Endothelial cell of umbilical vein (primary cell): Measurements from ENCODE around the gene SH3RF3. TPM values are rescaled to one million over a fixed set of nuclear protein-coding genes. Genes with fewer than 3 reads are reported as not detected.

Experiments used
- BruUV-seq: library from RNA; stranded (reverse); fragments of 400-500 nt; replicated peaks from 2 replicates; lab custom pipeline; 2021; lab: Mats Ljungman, UMichigan
- CTCF ChIA-PET: fragments of 300-600, 350-600 bp; sonication (Branson Sonifier 250); formaldehyde crosslinking; loops from one replicate; lab custom pipeline; 2021; ENCODE audit warnings: antibody characterized with exemption, inconsistent platforms; lab: Charles Lee
- POLR2A ChIA-PET: fragments of 300-600, 350-600 bp; sonication (Branson Sonifier 250); formaldehyde crosslinking; loops from one replicate; lab custom pipeline; 2021; ENCODE audit warnings: antibody characterized with exemption, inconsistent platforms; lab: Charles Lee
- DNase-seq: peaks from one replicate; pipeline ENCODE4 v3.0.0-alpha.2; 2011; ENCODE audit warnings: low read depth, low spot score
- FAIRE-seq: peaks from 2 replicates; lab custom pipeline; 2011; peaks lifted over from hg19 to GRCh38; lab: Jason Lieb, UNC
- H2AFZ ChIP-seq: 2 replicates; pipeline ENCODE4 v1.6.0; 2012; ENCODE audit warnings: low read depth, low read length, control low read depth, inconsistent platforms
- H3K27ac ChIP-seq: 2 replicates; pipeline ENCODE4 v1.5.1; 2011; ENCODE audit warnings: low read depth, mild to moderate bottlenecking, control low read depth, low read length, moderate library complexity; ENCODE audit not compliant: insufficient read depth
- H3K27me3 ChIP-seq, 2 experiments: 2 replicates each; pipeline versions ENCODE4 v1.6.0 to v1.6.1; 2011; ENCODE audit warnings: low read length in 2 of 2, mixed read lengths in 1 of 2; ENCODE audit not compliant: control insufficient read depth in 2 of 2, insufficient read depth in 2 of 2
- H3K36me3 ChIP-seq, 2 experiments: 2 replicates in 1 of 2; 3 replicates in 1 of 2; pipeline ENCODE4 v1.5.1; 2011; ENCODE audit warnings: low read length in 2 of 2, mild to moderate bottlenecking in 1 of 2, moderate library complexity in 1 of 2; ENCODE audit not compliant: control insufficient read depth in 2 of 2, insufficient read depth in 2 of 2; ENCODE audit errors: extremely low read depth in 1 of 2
- H3K4me1 ChIP-seq: 3 replicates; pipeline ENCODE4 v1.5.1; 2011; ENCODE audit warnings: mild to moderate bottlenecking, low read length; ENCODE audit not compliant: control insufficient read depth, insufficient read depth; ENCODE audit errors: extremely low read depth
- H3K4me2 ChIP-seq: 2 replicates; pipeline ENCODE4 v1.6.1; 2011; ENCODE audit warnings: low read length, control low read depth, mixed read lengths; ENCODE audit not compliant: insufficient read depth
- H3K4me3 ChIP-seq, 3 experiments: fragments of 200-600 bp in 1 of 3; sonication (generic), shearing (Covaris generic) in 1 of 3; replicated peaks in 1 of 3; 2 replicates each; pipeline ENCODE4 v1.5.1; 2011 to 2016; ENCODE audit warnings: control low read depth in 3 of 3, low read length in 3 of 3, mild to moderate bottlenecking in 2 of 3, inconsistent platforms in 1 of 3, low read depth in 1 of 3, moderate library complexity in 1 of 3; ENCODE audit not compliant: insufficient read depth in 1 of 3
- H3K79me2 ChIP-seq: 2 replicates; pipeline ENCODE4 v1.6.0; 2012; ENCODE audit warnings: low read length, inconsistent platforms; ENCODE audit not compliant: control insufficient read depth, insufficient read depth
- H3K9ac ChIP-seq: replicated peaks from 2 replicates; pipeline ENCODE3; 2011; ENCODE audit warnings: low read length, control low read depth; ENCODE audit not compliant: insufficient read depth; ENCODE audit errors: extremely low read depth
- H3K9me1 ChIP-seq: replicated peaks from 3 replicates; pipeline ENCODE4 v1.6.0; 2011; ENCODE audit warnings: mild to moderate bottlenecking, low read length; ENCODE audit not compliant: control insufficient read depth, insufficient read depth; ENCODE audit errors: extremely low read depth
- H3K9me3 ChIP-seq: replicated peaks from 2 replicates; pipeline ENCODE4 v1.5.1; 2012; ENCODE audit warnings: low read length, inconsistent platforms; ENCODE audit not compliant: control insufficient read depth, insufficient read depth
- H4K20me1 ChIP-seq: replicated peaks from 2 replicates; pipeline ENCODE3; 2011; ENCODE audit warnings: mild to moderate bottlenecking, low read length; ENCODE audit not compliant: control insufficient read depth, insufficient read depth; ENCODE audit errors: extremely low read depth
- EZH2 ChIP-seq: IDR thresholded peaks from 2 replicates; pipeline ENCODE4 v1.6.1; 2012; ENCODE audit warnings: borderline replicate concordance, low read depth, mild to moderate bottlenecking, moderate library complexity, low read length, inconsistent platforms; ENCODE audit not compliant: severe bottlenecking
- FOS ChIP-seq: IDR thresholded peaks from 2 replicates; pipeline ENCODE4 v1.6.1; 2011; ENCODE audit warnings: mild to moderate bottlenecking, low read length, moderate library complexity, borderline replicate concordance; ENCODE audit not compliant: insufficient read depth
- GATA2 ChIP-seq: IDR thresholded peaks from 2 replicates; pipeline ENCODE4 v1.7.0; 2011; ENCODE audit warnings: low read depth, mild to moderate bottlenecking, moderate library complexity, mixed read lengths, low read length; ENCODE audit not compliant: insufficient read length, insufficient read depth
- JUN ChIP-seq: IDR thresholded peaks from 2 replicates; pipeline ENCODE4 v1.6.1; 2011; ENCODE audit warnings: borderline replicate concordance, low read depth; ENCODE audit not compliant: insufficient read length, insufficient read depth
- MYC ChIP-seq: IDR thresholded peaks from one replicate; pipeline ENCODE4 v1.6.1; 2011; ENCODE audit warnings: mild to moderate bottlenecking, low read depth, low read length
- POLR2A ChIP-seq: IDR thresholded peaks from 2 replicates; pipeline ENCODE4 v1.6.1; 2012; ENCODE audit warnings: low read depth, mild to moderate bottlenecking, control low read depth, low read length
- POLR2AphosphoS5 ChIP-seq: IDR thresholded peaks from 2 replicates; pipeline ENCODE4 v1.6.1; 2012; ENCODE audit warnings: low read depth, mild to moderate bottlenecking, control low read depth, low read length, moderate library complexity; ENCODE audit not compliant: insufficient read depth
- dilution Hi-C: fragments of 300-500 bp; cut with MboI; formaldehyde crosslinking; loops from one replicate; pipeline ENCODE4 v1.15.0; 2019; ENCODE audit warnings: low sequenced_read_pairs; ENCODE audit not compliant: extremely low pct_ligation_motif_present
- intact Hi-C: fragments of 100-400 bp; cut with micrococcal nuclease; formaldehyde crosslinking; loops from one replicate; pipeline ENCODE4 v1.10.0; 2022
- polyA plus RNA-seq, 4 experiments: library from polyadenylated mRNA; depleted of rRNA in 3 of 4; stranded (reverse) in 3 of 4; unstranded in 1 of 4; fragments of >200 nt; gene quantifications; 2 replicates each; pipeline versions ENCODE4 v1.2.1 to v1.2.3, GENCODE V29; 2011 to 2012; ENCODE audit warnings: missing spikeins in 1 of 4
- total RNA-seq: library from RNA; stranded (reverse); gene quantifications from 2 replicates; pipeline ENCODE4 v1.2.3, GENCODE V29; 2021
- TF ChIP-seq, protein P1 (sequence below): IDR thresholded peaks from 2 replicates; pipeline ENCODE4 v1.6.1; 2011; ENCODE audit not compliant: insufficient read depth, insufficient read length
- TF ChIP-seq, protein P2 (sequence below), 2 donors: IDR thresholded peaks; 1 replicate in 1 of 2; 2 replicates in 1 of 2; pipeline ENCODE4 v1.5.1; 2011; ENCODE audit warnings: low read length in 2 of 2, mild to moderate bottlenecking in 2 of 2, moderate library complexity in 2 of 2, control low read depth in 1 of 2, inconsistent platforms in 1 of 2, low read depth in 1 of 2; ENCODE audit not compliant: insufficient read depth in 1 of 2; ENCODE audit errors: extremely low read depth in 1 of 2

Gene SH3RF3
- total and polyA plus RNA-seq, 2 donors (not counting 3 experiments of a cell fraction or from before 2014, with no cell fraction given) = 3.8 to 14.7 TPM

GRCh38 chr2:109255654-109256053 is 126.6 kb downstream of the SH3RF3 start:
- H3K9me3 ChIP-seq = no peaks in the 10 kb centered on the region
- no peak overlapping the region for H2AFZ ChIP-seq
- intact Hi-C loops (no loop called here), dilution Hi-C loops (no loop called here)
- H3K9ac ChIP-seq = no peak overlapping the region
- H3K9me1 ChIP-seq = no peaks in the 10 kb centered on the region
- CTCF ChIA-PET = interaction anchor here (0.5 to 1.1 kb wide), 3 partner anchors 12 to 405 kb away, joined by 3 to 4 read pairs (median 3); no protein-coding TSS in a partner anchor
- no peaks in the 10 kb centered on the region for H4K20me1 ChIP-seq
- no peaks in the 10 kb centered on the region for H3K36me3 ChIP-seq
- TF ChIP-seq GATA2 (no peak), MYC (no peak), POLR2A (no peak), EZH2 (no peak), POLR2AphosphoS5 (no peak), JUN (no peak), FOS (no peak)
- TF ChIP-seq, protein P1, sequence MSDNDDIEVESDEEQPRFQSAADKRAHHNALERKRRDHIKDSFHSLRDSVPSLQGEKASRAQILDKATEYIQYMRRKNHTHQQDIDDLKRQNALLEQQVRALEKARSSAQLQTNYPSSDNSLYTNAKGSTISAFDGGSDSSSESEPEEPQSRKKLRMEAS = no peak
- TF ChIP-seq, protein P2, sequence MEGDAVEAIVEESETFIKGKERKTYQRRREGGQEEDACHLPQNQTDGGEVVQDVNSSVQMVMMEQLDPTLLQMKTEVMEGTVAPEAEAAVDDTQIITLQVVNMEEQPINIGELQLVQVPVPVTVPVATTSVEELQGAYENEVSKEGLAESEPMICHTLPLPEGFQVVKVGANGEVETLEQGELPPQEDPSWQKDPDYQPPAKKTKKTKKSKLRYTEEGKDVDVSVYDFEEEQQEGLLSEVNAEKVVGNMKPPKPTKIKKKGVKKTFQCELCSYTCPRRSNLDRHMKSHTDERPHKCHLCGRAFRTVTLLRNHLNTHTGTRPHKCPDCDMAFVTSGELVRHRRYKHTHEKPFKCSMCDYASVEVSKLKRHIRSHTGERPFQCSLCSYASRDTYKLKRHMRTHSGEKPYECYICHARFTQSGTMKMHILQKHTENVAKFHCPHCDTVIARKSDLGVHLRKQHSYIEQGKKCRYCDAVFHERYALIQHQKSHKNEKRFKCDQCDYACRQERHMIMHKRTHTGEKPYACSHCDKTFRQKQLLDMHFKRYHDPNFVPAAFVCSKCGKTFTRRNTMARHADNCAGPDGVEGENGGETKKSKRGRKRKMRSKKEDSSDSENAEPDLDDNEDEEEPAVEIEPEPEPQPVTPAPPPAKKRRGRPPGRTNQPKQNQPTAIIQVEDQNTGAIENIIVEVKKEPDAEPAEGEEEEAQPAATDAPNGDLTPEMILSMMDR (IDR thresholded peaks at IDR 0.05; ENCODE audit: extremely low read depth in 1 of 2, insufficient read depth in 1 of 2, low read depth in 1 of 2, low read length in 2 of 2) = no peak
- H3K4me3 ChIP-seq = no peak overlapping the region
- peaks cover 5% of the 10 kb centered on the region for H3K4me1 ChIP-seq
- DNase-seq (no peak), FAIRE-seq (peak; percentile 74)
- POLR2A ChIA-PET = no interaction called here
- H3K27me3 ChIP-seq = no peaks in the 10 kb centered on the region
- H3K79me2 ChIP-seq = peaks cover 4% of the 10 kb centered on the region
- H3K4me2 ChIP-seq = no peak overlapping the region
- H3K27ac ChIP-seq = no peak overlapping the region
- no TSS peak for BruUV-seq
